ENCODE measurements around the gene PADI4. TPM values are rescaled to one million over a fixed set of nuclear protein-coding genes. Genes with fewer than 3 reads are reported as not detected.
A peak's percentile ranks its signal among the peaks of the same experiment; 100 is the strongest.

PADI4 gene
- total RNA-seq, 1 experiment from 2014 or later = 0.26 TPM

- TF ChIP-seq, protein P1, sequence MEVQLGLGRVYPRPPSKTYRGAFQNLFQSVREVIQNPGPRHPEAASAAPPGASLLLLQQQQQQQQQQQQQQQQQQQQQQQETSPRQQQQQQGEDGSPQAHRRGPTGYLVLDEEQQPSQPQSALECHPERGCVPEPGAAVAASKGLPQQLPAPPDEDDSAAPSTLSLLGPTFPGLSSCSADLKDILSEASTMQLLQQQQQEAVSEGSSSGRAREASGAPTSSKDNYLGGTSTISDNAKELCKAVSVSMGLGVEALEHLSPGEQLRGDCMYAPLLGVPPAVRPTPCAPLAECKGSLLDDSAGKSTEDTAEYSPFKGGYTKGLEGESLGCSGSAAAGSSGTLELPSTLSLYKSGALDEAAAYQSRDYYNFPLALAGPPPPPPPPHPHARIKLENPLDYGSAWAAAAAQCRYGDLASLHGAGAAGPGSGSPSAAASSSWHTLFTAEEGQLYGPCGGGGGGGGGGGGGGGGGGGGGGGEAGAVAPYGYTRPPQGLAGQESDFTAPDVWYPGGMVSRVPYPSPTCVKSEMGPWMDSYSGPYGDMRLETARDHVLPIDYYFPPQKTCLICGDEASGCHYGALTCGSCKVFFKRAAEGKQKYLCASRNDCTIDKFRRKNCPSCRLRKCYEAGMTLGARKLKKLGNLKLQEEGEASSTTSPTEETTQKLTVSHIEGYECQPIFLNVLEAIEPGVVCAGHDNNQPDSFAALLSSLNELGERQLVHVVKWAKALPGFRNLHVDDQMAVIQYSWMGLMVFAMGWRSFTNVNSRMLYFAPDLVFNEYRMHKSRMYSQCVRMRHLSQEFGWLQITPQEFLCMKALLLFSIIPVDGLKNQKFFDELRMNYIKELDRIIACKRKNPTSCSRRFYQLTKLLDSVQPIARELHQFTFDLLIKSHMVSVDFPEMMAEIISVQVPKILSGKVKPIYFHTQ (CRISPR knock-in tag; IDR thresholded peaks at IDR 0.05) = no peak
These were observed 67.7 kb downstream of the PADI4 start (continued) for GRCh38 chr1:17375651-17376050.

GRCh38 chr1:17377325-17377953 lies 69.4 kb downstream of the PADI4 start:
- DNase-seq (ENCODE audit: low spot score) (peak; percentile 46), ATAC-seq (peak; percentile 90)
- POLR2A ChIA-PET = no interaction called here
- TF ChIP-seq ZNF423 (CRISPR knock-in tag; IDR thresholded peaks at IDR 0.05) = no peak
- peak; percentile 89 for TF ChIP-seq USF1 (CRISPR knock-in tag; IDR thresholded peaks at IDR 0.05)
- no peak for TF ChIP-seq CREB1 (CRISPR knock-in tag; IDR thresholded peaks at IDR 0.05)
- no peak for TF ChIP-seq ZNF317 (CRISPR knock-in tag; IDR thresholded peaks at IDR 0.05; ENCODE audit: borderline replicate concordance, low read depth)
- TF ChIP-seq ZNF512 (CRISPR knock-in tag; IDR thresholded peaks at IDR 0.05; ENCODE audit: borderline replicate concordance) = no peak
- TF ChIP-seq, protein P2, sequence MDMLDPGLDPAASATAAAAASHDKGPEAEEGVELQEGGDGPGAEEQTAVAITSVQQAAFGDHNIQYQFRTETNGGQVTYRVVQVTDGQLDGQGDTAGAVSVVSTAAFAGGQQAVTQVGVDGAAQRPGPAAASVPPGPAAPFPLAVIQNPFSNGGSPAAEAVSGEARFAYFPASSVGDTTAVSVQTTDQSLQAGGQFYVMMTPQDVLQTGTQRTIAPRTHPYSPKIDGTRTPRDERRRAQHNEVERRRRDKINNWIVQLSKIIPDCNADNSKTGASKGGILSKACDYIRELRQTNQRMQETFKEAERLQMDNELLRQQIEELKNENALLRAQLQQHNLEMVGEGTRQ (CRISPR knock-in tag; IDR thresholded peaks at IDR 0.05) = peak; percentile 92
- no peak for TF ChIP-seq FOXJ3 (CRISPR knock-in tag; IDR thresholded peaks at IDR 0.05; ENCODE audit: borderline replicate concordance)
- Mint-ChIP-seq H3K36me3 (no peaks in the 10 kb centered on the region), H3K9me3 (no peaks in the 10 kb centered on the region), H3K4me3 (no peak overlapping the region; the same call in 1 of the 2 replicates), H3K4me1 (peaks cover 34% of the 10 kb centered on the region), H3K27ac (0 out of 2 replicates have a peak overlapping the region, but pooled peaks have one; percentile 12), H3K27me3 (ENCODE audit: low read depth) (peaks cover 2% of the 10 kb centered on the region; the same call in 1 of the 2 replicates)
- CTCF ChIA-PET = interaction anchor here (0.5 kb wide), 2 partner anchors 61 to 106 kb away, joined by 3 read pairs; no protein-coding TSS in a partner anchor

DNA sequence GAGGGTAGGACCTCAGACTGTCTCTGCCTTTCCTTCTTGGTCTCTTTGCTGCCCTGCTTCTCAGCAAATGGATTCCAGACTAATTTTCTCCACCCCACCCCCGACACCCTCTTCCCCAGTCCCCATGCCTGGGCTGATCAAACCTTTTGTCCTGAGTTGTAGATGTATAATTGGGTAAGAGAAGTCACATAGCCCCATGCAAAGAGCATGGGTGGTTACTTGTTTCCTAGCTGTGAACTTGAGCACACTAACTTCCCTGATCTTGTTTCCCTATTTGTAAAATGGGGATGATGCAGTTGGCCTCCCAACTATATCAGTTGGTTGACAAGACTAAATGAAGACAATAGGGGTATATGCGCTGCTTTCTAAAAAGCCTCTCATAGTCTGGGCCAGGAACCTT lies 73.2 kb downstream of the PADI4 start:
- POLR2A ChIA-PET = no interaction called here
- Mint-ChIP-seq H3K27ac (no peak overlapping the region), H3K27me3 (ENCODE audit: low read depth) (peaks cover 5% of the 10 kb centered on the region; the same call in 1 of the 2 replicates), H3K4me1 (peaks cover 26% of the 10 kb centered on the region), H3K4me3 (no peak overlapping the region), H3K9me3 (no peaks in the 10 kb centered on the region), H3K36me3 (no peaks in the 10 kb centered on the region)
- TF ChIP-seq OVOL2 (CRISPR knock-in tag; IDR thresholded peaks at IDR 0.05; ENCODE audit: borderline replicate concordance) (no peak), SMAD3 (CRISPR knock-in tag; IDR thresholded peaks at IDR 0.05; ENCODE audit: borderline replicate concordance) (no peak), NFYB (CRISPR knock-in tag; conservative IDR thresholded peaks at IDR 0.05; ENCODE audit: low read depth) (no peak), NFATC4 (CRISPR knock-in tag; IDR thresholded peaks at IDR 0.05) (no peak), ZNF416 (CRISPR knock-in tag; IDR thresholded peaks at IDR 0.05) (no peak)
- TF ChIP-seq, protein P3, sequence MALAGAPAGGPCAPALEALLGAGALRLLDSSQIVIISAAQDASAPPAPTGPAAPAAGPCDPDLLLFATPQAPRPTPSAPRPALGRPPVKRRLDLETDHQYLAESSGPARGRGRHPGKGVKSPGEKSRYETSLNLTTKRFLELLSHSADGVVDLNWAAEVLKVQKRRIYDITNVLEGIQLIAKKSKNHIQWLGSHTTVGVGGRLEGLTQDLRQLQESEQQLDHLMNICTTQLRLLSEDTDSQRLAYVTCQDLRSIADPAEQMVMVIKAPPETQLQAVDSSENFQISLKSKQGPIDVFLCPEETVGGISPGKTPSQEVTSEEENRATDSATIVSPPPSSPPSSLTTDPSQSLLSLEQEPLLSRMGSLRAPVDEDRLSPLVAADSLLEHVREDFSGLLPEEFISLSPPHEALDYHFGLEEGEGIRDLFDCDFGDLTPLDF (CRISPR knock-in tag; IDR thresholded peaks at IDR 0.05) = no peak
- TF ChIP-seq, protein P4, sequence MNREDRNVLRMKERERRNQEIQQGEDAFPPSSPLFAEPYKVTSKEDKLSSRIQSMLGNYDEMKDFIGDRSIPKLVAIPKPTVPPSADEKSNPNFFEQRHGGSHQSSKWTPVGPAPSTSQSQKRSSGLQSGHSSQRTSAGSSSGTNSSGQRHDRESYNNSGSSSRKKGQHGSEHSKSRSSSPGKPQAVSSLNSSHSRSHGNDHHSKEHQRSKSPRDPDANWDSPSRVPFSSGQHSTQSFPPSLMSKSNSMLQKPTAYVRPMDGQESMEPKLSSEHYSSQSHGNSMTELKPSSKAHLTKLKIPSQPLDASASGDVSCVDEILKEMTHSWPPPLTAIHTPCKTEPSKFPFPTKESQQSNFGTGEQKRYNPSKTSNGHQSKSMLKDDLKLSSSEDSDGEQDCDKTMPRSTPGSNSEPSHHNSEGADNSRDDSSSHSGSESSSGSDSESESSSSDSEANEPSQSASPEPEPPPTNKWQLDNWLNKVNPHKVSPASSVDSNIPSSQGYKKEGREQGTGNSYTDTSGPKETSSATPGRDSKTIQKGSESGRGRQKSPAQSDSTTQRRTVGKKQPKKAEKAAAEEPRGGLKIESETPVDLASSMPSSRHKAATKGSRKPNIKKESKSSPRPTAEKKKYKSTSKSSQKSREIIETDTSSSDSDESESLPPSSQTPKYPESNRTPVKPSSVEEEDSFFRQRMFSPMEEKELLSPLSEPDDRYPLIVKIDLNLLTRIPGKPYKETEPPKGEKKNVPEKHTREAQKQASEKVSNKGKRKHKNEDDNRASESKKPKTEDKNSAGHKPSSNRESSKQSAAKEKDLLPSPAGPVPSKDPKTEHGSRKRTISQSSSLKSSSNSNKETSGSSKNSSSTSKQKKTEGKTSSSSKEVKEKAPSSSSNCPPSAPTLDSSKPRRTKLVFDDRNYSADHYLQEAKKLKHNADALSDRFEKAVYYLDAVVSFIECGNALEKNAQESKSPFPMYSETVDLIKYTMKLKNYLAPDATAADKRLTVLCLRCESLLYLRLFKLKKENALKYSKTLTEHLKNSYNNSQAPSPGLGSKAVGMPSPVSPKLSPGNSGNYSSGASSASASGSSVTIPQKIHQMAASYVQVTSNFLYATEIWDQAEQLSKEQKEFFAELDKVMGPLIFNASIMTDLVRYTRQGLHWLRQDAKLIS (CRISPR knock-in tag; IDR thresholded peaks at IDR 0.05; ENCODE audit: borderline replicate concordance) = no peak
- CTCF ChIA-PET = no interaction called here
- ATAC-seq (no peak), DNase-seq (ENCODE audit: low spot score) (no peak)
